WI38 (cell line): ENCODE data around the gene NARF.
A peak's percentile ranks its signal among the peaks of the same experiment; 100 is the strongest.
"Not testable (repeated sequence)": the region's sequence is repeated elsewhere in the genome, so short reads cannot be mapped to it uniquely, and the experiment has no call there.

Experiments
- H3K4me3 ChIP-seq: 2 replicates; pipeline ENCODE4 v1.5.1; 2011; ENCODE audit warnings: low read depth, mild to moderate bottlenecking, control low read depth, low read length
- CTCF ChIP-seq: IDR thresholded peaks from 2 replicates; pipeline ENCODE4 v1.5.1; 2012; ENCODE audit warnings: low read depth, mild to moderate bottlenecking, control low read depth, low read length

NARF gene

GRCh38 chr17:82457073-82457928, 1.2 kb upstream of the NARF start:
- no peak for TF ChIP-seq CTCF
- H3K4me3 ChIP-seq, result peak overlapping the region; percentile 85

- peak overlapping the region; percentile 85 for H3K4me3 ChIP-seq
- no peak for TF ChIP-seq CTCF
Observed at GRCh38 chr17:82457929-82458178, 687 bp upstream of the NARF start.

- TF ChIP-seq CTCF, result no peak
Observed at GRCh38 chr17:82458885-82459424, 414 bp downstream of the NARF start.

GRCh38 chr17:82459936-82460335, 1.4 kb downstream of the NARF start:
- H3K4me3 ChIP-seq, result not testable (repeated sequence)

More at GRCh38 chr17:82458885-82459424, 414 bp downstream of the NARF start:
- H3K4me3 ChIP-seq, result peak overlapping the region; percentile 85

- TF ChIP-seq CTCF, result no peak
- no peak overlapping the region for H3K4me3 ChIP-seq
Observed at GRCh38 chr17:82461827-82462524, 3.4 kb downstream of the NARF start.

GRCh38 chr17:82463391-82463790, 4.8 kb downstream of the NARF start:
- H3K4me3 ChIP-seq, result no peak overlapping the region
- TF ChIP-seq CTCF, result no peak

GRCh38 chr17:82463925-82464566, 5.5 kb downstream of the NARF start:
- H3K4me3 ChIP-seq, result no peak overlapping the region
- no peak for TF ChIP-seq CTCF
